HEK293 (cell line): ENCODE measurements around the gene DNAJB11.

Experiments
- BCL11B ChIP-seq: fragments of 450-650 bp; formaldehyde crosslinking; IDR thresholded peaks from 2 replicates; pipeline ENCODE4 v1.5.1; 2016; ENCODE audit warnings: low read depth, missing biosample characterization, missing genetic modification characterization
- GLIS1 ChIP-seq: fragments of 450-650 bp; formaldehyde crosslinking; IDR thresholded peaks from 2 replicates; pipeline ENCODE4 v1.5.1; 2016; ENCODE audit warnings: missing biosample characterization, missing genetic modification characterization
- PBX3 ChIP-seq: sonication (generic); formaldehyde crosslinking; IDR thresholded peaks from 2 replicates; pipeline ENCODE4 v1.8.1; 2022; ENCODE audit warnings: mild to moderate bottlenecking, moderate library complexity, missing genetic modification reagents
- PRDM1 ChIP-seq: fragments of 450-650 bp; formaldehyde crosslinking; IDR thresholded peaks from 2 replicates; pipeline ENCODE4; 2016; ENCODE audit warnings: missing biosample characterization, missing genetic modification characterization
- PRDM6 ChIP-seq: fragments of 450-650 bp; formaldehyde crosslinking; IDR thresholded peaks from 2 replicates; pipeline ENCODE4 v1.5.1; 2017; ENCODE audit warnings: missing biosample characterization, missing genetic modification characterization
- SCRT2 ChIP-seq: fragments of 450-650 bp; formaldehyde crosslinking; IDR thresholded peaks from 2 replicates; pipeline ENCODE4 v1.5.1; 2016; ENCODE audit warnings: missing biosample characterization, missing genetic modification characterization
- SP2 ChIP-seq: fragments of 450-650 bp; formaldehyde crosslinking; IDR thresholded peaks from 2 replicates; pipeline ENCODE4 v1.5.1; 2016; ENCODE audit warnings: missing biosample characterization, missing genetic modification characterization
- TCF7L2 ChIP-seq: IDR thresholded peaks from 2 replicates; pipeline ENCODE4 v1.6.1; 2011; ENCODE audit warnings: low read depth, mild to moderate bottlenecking, inconsistent platforms, low read length, moderate library complexity, borderline replicate concordance
- ZBTB17 ChIP-seq: fragments of 450-650 bp; formaldehyde crosslinking; IDR thresholded peaks from 2 replicates; pipeline ENCODE4 v1.5.1; 2016; ENCODE audit warnings: missing biosample characterization, missing genetic modification characterization
- ZBTB48 ChIP-seq: fragments of 450-650 bp; formaldehyde crosslinking; IDR thresholded peaks from 2 replicates; pipeline ENCODE4 v1.5.1; 2016; ENCODE audit warnings: missing biosample characterization, missing genetic modification characterization
- ZFHX2 ChIP-seq: fragments of 450-650 bp; formaldehyde crosslinking; conservative IDR thresholded peaks from 2 replicates; pipeline ENCODE4 v1.5.1; 2016; ENCODE audit warnings: missing biosample characterization, missing genetic modification characterization
- ZNF10 ChIP-seq: fragments of 450-650 bp; formaldehyde crosslinking; IDR thresholded peaks from 2 replicates; pipeline ENCODE4 v1.5.1; 2017; ENCODE audit warnings: missing biosample characterization, missing genetic modification characterization
- ZNF114 ChIP-seq: fragments of 450-650 bp; formaldehyde crosslinking; IDR thresholded peaks from 2 replicates; pipeline ENCODE4 v1.5.0; 2017; ENCODE audit warnings: missing biosample characterization, missing genetic modification characterization
- ZNF133 ChIP-seq: fragments of 450-650 bp; formaldehyde crosslinking; IDR thresholded peaks from 2 replicates; pipeline ENCODE4 v1.5.1; 2016; ENCODE audit warnings: missing biosample characterization, missing genetic modification characterization
- ZNF211 ChIP-seq: fragments of 450-650 bp; formaldehyde crosslinking; IDR thresholded peaks from 2 replicates; pipeline ENCODE4 v1.5.1; 2016; ENCODE audit warnings: low read depth, missing biosample characterization, missing genetic modification characterization
- ZNF324 ChIP-seq: fragments of 450-650 bp; formaldehyde crosslinking; IDR thresholded peaks from 2 replicates; pipeline ENCODE4 v1.5.1; 2016; ENCODE audit warnings: missing biosample characterization, missing genetic modification characterization
- ZNF341 ChIP-seq: fragments of 450-650 bp; formaldehyde crosslinking; IDR thresholded peaks from 2 replicates; pipeline ENCODE4; 2016; ENCODE audit warnings: low read depth, missing biosample characterization, missing genetic modification characterization
- ZNF398 ChIP-seq: fragments of 450-650 bp; formaldehyde crosslinking; IDR thresholded peaks from 2 replicates; pipeline ENCODE4 v1.5.1; 2017; ENCODE audit warnings: missing biosample characterization, missing genetic modification characterization
- ZNF501 ChIP-seq: fragments of 450-650 bp; formaldehyde crosslinking; IDR thresholded peaks from 2 replicates; pipeline ENCODE4 v1.5.1; 2016; ENCODE audit warnings: missing biosample characterization, missing genetic modification characterization
- ZNF571 ChIP-seq: fragments of 450-650 bp; formaldehyde crosslinking; IDR thresholded peaks from 2 replicates; pipeline ENCODE4 v1.5.0; 2017; ENCODE audit warnings: missing biosample characterization, missing genetic modification characterization
- ZNF580 ChIP-seq: fragments of 450-650 bp; formaldehyde crosslinking; IDR thresholded peaks from 2 replicates; pipeline ENCODE4 v1.5.1; 2016; ENCODE audit warnings: missing biosample characterization, missing genetic modification characterization
- ZNF660 ChIP-seq: fragments of 450-650 bp; IDR thresholded peaks from 2 replicates; pipeline ENCODE4 v1.5.1; 2018; ENCODE audit warnings: missing biosample characterization, mild to moderate bottlenecking, missing genetic modification characterization
- ZNF670 ChIP-seq: fragments of 450-650 bp; formaldehyde crosslinking; IDR thresholded peaks from 2 replicates; pipeline ENCODE4 v1.5.1; 2016; ENCODE audit warnings: missing biosample characterization, missing genetic modification characterization, low read depth
- ZNF677 ChIP-seq: fragments of 450-650 bp; IDR thresholded peaks from 2 replicates; pipeline ENCODE4 v1.5.0; 2018; ENCODE audit warnings: missing biosample characterization, mild to moderate bottlenecking, missing genetic modification characterization, moderate library complexity
- ZNF785 ChIP-seq: fragments of 450-650 bp; formaldehyde crosslinking; IDR thresholded peaks from 2 replicates; pipeline ENCODE4 v1.5.1; 2016; ENCODE audit warnings: missing biosample characterization, missing genetic modification characterization
- TF ChIP-seq, protein P1 (sequence below): fragments of 450-650 bp; formaldehyde crosslinking; IDR thresholded peaks from 2 replicates; pipeline ENCODE4 v1.5.1; 2016; ENCODE audit warnings: missing biosample characterization, missing genetic modification characterization
- TF ChIP-seq, protein P2 (sequence below): fragments of 450-650 bp; formaldehyde crosslinking; IDR thresholded peaks from 2 replicates; pipeline ENCODE4 v1.5.1; 2017; ENCODE audit warnings: missing biosample characterization, missing genetic modification characterization
- TF ChIP-seq, protein P3 (sequence below): fragments of 450-650 bp; formaldehyde crosslinking; IDR thresholded peaks from 2 replicates; pipeline ENCODE4 v1.5.1; 2016; ENCODE audit warnings: missing biosample characterization, missing genetic modification characterization
- TF ChIP-seq, protein P4 (sequence below): fragments of 450-650 bp; formaldehyde crosslinking; IDR thresholded peaks from 2 replicates; pipeline ENCODE4 v1.5.1; 2016; ENCODE audit warnings: missing biosample characterization, missing genetic modification characterization

Gene DNAJB11

DNA sequence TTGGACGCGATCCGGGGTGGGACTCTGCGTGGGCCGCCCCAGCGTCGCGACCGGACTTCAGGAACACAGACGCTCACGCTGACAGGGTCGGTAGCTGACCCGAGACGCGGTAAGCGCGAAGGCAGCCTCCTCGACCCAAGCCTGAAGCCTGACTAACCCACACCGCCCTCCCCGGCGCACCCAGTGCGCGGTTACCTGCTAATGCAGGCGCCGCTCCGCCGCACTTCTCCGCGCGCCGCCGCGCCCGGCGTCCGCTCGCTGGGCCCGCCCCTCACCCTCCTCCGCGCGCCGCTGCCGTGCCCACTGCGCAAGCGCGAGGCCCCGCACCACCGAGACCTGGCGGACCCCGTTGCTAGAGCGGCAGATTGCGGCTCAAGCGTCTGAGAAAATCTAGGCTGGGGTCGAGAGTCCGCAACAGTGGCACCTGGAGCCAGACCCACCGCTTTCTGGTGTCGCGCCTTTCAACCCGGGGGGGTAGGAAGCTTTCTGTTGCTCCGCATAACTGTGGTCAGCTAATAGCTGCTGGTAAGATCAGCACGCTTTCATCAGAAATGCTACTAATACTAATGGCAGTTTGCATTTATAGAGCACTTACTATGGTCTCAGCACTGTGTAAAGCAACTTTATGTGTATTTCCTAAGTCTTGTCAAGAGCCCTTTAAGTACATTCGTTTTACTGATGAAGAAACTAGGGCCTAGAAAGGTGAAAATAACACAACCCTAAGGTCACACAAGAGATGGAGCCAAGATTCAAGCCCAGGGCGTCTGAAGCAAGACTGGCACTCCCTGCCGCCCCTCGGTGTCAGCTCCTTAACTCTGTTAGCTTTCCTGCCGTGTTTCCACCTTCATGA is 3.2 kb upstream of the DNAJB11 start, which contains the start of gene TBCCD1 (continued):
- TF ChIP-seq, protein P1, sequence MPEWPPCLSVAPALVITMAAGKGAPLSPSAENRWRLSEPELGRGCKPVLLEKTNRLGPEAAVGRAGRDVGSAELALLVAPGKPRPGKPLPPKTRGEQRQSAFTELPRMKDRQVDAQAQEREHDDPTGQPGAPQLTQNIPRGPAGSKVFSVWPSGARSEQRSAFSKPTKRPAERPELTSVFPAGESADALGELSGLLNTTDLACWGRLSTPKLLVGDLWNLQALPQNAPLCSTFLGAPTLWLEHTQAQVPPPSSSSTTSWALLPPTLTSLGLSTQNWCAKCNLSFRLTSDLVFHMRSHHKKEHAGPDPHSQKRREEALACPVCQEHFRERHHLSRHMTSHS (tag by site-specific recombination) = no peak
- TF ChIP-seq PRDM6 (tag by site-specific recombination) (no peak), ZNF580 (tag by site-specific recombination) (no peak), ZNF571 (tag by site-specific recombination) (no peak), GLIS1 (peak; percentile 52), ZNF133 (tag by site-specific recombination) (no peak), PBX3 (0 out of 2 replicates have a peak, but pooled peaks have one; percentile 43), PRDM1 (peak; percentile 35), ZNF660 (peak; percentile 87; the same call in 1 of the 2 replicates), ZNF10 (tag by site-specific recombination) (no peak), ZNF785 (no peak), ZNF677 (tag by site-specific recombination) (0 out of 2 replicates have a peak, but pooled peaks have one; percentile 12), ZNF324 (tag by site-specific recombination) (peak; percentile 15; the same call in 1 of the 2 replicates), ZNF211 (no peak), SCRT2 (tag by site-specific recombination) (peak; percentile 54; the same call in 1 of the 2 replicates), ZNF501 (0 out of 2 replicates have a peak, but pooled peaks have one; percentile 33), ZNF670 (no peak), BCL11B (tag by site-specific recombination) (0 out of 2 replicates have a peak, but pooled peaks have one; percentile 21), ZFHX2 (tag by site-specific recombination) (peak; percentile 75), SP2 (tag by site-specific recombination) (peak; percentile 46), ZBTB48 (tag by site-specific recombination) (no peak), ZNF341 (0 out of 2 replicates have a peak, but pooled peaks have one; percentile 46), ZBTB17 (peak; percentile 38), TCF7L2 (no peak), ZNF398 (tag by site-specific recombination) (no peak), ZNF114 (tag by site-specific recombination) (no peak)
- TF ChIP-seq, protein P2, sequence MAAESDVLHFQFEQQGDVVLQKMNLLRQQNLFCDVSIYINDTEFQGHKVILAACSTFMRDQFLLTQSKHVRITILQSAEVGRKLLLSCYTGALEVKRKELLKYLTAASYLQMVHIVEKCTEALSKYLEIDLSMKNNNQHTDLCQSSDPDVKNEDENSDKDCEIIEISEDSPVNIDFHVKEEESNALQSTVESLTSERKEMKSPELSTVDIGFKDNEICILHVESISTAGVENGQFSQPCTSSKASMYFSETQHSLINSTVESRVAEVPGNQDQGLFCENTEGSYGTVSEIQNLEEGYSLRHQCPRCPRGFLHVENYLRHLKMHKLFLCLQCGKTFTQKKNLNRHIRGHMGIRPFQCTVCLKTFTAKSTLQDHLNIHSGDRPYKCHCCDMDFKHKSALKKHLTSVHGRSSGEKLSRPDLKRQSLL (tag by site-specific recombination) = peak; percentile 99
- TF ChIP-seq, protein P3, sequence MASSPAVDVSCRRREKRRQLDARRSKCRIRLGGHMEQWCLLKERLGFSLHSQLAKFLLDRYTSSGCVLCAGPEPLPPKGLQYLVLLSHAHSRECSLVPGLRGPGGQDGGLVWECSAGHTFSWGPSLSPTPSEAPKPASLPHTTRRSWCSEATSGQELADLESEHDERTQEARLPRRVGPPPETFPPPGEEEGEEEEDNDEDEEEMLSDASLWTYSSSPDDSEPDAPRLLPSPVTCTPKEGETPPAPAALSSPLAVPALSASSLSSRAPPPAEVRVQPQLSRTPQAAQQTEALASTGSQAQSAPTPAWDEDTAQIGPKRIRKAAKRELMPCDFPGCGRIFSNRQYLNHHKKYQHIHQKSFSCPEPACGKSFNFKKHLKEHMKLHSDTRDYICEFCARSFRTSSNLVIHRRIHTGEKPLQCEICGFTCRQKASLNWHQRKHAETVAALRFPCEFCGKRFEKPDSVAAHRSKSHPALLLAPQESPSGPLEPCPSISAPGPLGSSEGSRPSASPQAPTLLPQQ (tag by site-specific recombination) = peak; percentile 45; the same call in 1 of the 2 replicates
- TF ChIP-seq, protein P4, sequence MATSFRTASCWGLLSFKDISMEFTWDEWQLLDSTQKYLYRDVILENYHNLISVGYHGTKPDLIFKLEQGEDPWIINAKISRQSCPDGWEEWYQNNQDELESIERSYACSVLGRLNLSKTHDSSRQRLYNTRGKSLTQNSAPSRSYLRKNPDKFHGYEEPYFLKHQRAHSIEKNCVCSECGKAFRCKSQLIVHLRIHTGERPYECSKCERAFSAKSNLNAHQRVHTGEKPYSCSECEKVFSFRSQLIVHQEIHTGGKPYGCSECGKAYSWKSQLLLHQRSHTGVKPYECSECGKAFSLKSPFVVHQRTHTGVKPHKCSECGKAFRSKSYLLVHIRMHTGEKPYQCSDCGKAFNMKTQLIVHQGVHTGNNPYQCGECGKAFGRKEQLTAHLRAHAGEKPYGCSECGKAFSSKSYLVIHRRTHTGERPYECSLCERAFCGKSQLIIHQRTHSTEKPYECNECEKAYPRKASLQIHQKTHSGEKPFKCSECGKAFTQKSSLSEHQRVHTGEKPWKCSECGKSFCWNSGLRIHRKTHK (tag by site-specific recombination) = no peak
